Lower leg skin (tissue), 3 donors: ENCODE data around the gene SPDYC.

Source experiments
- CTCF ChIP-seq, 3 donors: fragments of 450-650 bp; IDR thresholded peaks; one replicate each; pipeline ENCODE4 v1.5.1; 2016; ENCODE audit warnings: antibody characterized with exemption in 3 of 3, mild to moderate bottlenecking in 3 of 3, moderate library complexity in 2 of 3
- POLR2A ChIP-seq, 2 donors: fragments of 450-650 bp; IDR thresholded peaks; one replicate each; pipeline ENCODE4 v1.6.1; 2016 to 2017; ENCODE audit warnings: antibody characterized with exemption in 2 of 2, mild to moderate bottlenecking in 1 of 2, moderate library complexity in 1 of 2

DNA sequence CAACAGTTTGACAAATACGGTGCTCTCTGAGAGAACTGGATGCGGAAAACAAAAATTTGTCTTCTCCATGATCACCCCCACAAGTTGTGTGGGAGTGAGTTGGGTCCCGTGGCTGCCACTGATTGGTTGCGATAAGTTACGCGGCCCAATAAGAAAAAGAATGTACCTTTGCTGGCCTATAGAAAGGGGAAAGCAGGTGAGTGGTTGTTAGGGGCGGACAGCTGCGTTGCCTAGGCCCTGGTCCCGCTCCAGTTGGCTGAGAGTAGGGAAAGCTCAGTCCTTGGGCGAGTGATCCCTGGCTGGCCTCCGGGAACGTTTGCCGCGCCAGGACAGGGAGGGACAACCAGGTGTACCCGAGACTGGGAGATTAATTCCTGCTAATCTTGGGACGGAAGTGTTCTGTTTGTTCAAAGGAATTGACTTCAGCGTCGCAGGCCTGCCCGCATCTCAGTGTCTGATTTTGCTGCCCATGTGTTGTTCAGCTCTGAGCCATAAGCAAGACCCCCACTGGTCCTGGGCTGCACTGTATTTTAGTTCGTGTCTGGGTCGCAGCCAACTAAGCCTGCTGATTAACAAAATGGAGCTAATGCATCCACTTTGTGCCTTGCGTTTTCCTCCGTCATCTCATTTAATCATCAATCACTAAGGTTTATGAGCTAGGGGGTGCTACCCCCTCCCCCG, 34.9 kb upstream of the SPDYC start:
- TF ChIP-seq CTCF (IDR thresholded peaks at IDR 0.05): no peak
- TF ChIP-seq POLR2A (IDR thresholded peaks at IDR 0.05): no peak
